HG03520 (cell line): Measurements from ENCODE around the gene FAM133A.

Source experiments
- ATAC-seq: cut with Tn5 transposase; IDR thresholded peaks from one replicate; pipeline ENCODE4 v1.9.1; 2021; ENCODE audit warnings: mild to moderate bottlenecking, moderate library complexity; ENCODE audit not compliant: unreplicated experiment

The FAM133A gene

DNA sequence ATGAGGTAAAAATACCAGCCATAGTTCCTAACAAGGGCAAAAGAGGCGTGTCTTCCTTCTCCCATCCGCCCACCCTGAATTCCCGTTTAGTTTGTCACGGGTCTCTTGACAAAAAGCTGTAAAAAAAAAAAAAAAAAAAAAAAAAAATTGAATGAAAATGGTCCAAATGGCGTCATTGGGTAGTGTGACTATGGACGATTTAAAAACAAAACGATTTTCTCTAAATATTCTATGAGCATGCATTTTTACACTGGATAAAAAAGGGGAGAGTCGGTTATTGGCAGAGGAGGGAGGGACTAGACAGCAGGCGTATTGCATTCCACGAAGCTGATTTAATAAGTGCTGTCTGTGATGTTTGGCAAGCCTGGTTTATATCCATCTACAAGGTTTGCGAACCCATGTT, at the start of gene FAM133A:
Gene FAM133A, plus strand, starts transcription at position 338 of the 403 bp plus-strand sequence. CDS start 35,214 bp downstream, outside the sequence.
- ATAC-seq = no peak

DNA sequence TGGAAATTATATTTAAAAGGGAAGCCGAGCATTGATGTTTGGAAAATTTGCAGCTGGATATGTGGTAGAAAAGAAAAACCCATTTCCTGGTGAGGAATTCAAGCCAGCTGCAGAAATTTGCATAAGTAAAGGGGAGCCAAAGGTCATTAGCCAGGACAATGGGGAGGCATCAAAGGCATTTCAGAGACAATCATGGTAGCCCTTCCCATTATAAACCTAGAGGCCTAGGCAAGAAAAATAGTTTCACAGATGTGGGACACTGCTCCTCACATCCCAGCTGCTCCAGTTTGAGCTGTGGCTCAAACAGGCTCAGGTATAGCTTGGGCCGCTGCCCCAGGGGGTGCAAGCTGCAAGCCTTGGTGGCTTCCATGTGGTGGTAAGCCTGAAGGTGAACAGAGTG, 36.4 kb upstream of the FAM133A start:
- no peak for ATAC-seq

DNA sequence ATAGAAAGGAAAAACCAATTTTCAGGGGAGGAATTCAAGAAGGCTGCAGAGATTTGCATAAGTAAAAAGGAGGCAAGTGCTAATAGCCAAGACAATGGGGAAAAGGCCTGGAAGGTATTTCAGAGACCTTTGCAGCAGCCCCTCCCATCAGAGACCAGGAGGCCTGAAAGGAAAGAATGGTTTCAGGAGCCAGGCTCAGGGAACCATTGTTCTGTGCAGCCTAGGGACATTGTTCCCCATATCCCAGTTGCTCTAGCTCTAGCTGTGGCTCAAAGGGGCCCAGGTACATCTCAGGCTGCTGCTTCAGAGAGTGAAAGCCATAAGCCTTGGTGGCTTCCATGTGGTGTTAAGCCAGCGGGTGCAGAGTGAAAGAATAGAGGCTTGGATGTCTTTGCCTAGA, 24.6 kb upstream of the FAM133A start:
- no peak for ATAC-seq

DNA sequence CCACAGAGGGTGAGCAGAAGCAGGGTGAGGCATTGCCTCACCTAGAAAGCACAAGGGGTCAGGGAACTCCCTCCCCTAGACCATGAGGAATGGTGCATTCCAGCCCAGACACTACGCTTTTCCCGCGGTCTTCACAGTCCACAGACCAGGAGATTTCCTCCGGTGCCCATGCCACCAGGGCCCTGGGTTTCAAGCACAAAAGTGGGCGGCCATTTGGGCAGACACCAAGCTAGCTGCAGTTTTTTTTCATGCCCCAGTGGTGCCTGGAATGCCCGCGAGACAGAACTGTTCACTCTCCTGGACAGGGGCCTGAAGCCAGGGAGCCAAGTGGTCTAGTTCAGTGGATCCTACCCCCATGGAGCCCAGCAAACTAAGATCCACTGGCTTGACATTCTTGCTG, 13.4 kb upstream of the FAM133A start:
- no peak for ATAC-seq

DNA sequence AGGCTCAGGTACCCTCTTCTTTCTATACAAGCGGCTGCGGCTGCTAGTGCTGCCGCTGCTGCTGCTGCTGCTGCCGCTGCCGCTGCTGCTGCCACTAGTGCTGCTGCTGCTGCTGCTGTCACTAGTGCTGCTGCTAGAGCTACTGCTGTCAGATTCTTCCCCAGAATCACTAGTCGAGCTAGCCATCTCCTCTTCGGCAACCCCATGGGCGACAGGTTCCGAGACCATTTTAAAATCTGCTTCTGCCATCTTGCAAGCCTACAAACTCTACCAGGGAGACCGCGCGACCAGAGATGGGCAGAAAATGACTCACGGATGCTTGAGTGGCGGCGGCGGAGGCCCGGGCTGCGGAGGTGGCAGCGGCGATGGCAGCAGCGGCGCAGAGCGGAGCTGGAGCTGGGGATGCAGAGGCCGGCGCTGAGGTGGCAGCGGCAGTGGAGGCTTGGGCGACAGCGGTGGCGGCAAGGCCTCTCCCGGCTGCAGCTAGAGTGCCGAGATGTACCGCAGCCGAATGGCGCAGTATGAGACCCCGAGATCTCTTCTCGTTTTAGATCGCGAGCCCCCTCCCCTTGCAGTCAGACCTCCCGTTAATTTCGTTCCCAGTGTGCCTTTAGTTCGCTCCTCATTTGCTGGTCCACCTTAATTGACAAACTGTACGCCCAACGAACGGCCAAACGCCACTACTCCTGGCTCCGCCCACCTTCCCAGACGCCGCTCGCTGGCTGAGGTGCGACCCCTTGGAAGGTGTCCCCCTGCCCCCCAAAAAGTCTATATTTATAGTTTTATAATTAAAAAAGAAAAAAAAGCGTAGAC, 744 bp upstream of the FAM133A start, which contains the start of gene NAP1L3:
Gene NAP1L3, minus strand, starts transcription at position 523 of the 813 bp plus-strand sequence. Its CDS starts 274 bp downstream, at position 249.
- no peak for ATAC-seq

DNA sequence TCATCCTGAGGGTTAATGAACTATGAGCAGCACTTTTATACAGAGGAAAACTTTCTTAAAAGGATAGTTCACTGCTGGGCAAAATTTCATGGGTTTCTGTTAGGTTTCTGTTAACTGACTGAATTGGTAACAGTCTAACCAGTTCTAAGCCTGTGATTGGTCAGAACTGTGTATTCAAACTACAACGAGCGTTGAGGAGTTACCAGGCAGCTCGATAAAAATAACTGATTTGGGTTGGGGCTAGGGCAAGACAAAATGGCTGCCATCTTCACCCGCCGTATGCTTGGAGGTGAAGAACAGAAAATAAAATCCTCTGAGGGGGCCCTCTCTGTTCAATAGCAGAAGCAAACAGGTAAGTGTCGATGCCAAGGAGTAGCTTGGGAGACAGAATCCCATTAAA, 22.0 kb downstream of the FAM133A start:
- ATAC-seq = no peak

DNA sequence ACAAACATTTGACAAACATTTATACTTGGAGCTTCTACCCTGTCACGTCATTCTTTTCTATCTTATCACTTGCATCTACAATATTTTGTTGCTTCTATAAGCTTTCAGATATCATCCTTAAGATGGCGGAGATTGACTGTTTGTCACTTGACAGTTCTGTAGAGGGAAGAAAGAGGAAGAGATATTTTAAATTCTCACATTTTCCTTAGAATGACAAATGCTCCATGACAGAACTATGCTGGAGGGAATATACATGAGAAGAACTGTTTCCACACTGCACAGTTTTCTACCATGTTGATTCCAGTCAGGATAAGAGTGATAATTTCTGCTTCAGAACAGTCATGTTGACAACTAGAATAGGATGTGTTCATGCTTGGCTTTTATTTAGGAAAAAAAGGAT, 29.7 kb downstream of the FAM133A start:
- no peak for ATAC-seq

DNA sequence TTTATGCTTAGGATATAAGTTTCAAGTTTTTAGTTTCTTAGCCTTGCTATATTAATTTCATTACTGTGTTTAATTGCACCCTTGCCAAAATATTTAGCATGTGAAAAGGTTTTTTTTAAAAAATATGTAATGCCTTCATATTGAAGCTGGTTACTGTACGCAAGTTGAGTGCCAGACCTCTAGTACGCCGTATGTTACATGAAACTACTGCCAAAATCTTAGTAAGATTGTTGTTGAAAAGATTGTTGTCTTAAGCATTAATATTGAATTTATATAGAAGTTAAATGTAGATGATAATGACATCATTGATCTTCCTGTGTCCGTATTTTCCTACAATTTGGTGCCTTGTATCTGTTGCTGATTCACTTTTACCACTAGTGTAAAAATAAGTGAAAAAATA, 37.1 kb downstream of the FAM133A start:
- ATAC-seq = no peak

DNA sequence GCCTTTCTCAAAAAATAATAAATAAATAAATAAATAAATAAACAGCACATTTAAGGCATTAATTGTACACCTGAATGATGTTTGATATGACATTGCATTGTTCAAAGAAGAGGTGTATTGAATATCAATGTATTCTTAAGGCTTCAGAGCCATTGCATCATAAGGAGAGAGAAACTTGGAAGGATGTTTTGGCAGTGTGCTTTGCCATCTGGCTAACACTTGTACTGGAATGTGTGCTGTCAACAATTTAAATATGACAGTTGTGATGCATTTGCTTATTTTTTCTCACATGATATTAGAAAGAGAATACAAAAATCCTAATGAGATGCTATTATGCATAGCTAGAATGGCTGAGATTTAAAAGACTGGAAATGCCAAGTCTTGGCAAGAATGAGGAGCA, 67.8 kb downstream of the FAM133A start:
- no peak for ATAC-seq

DNA sequence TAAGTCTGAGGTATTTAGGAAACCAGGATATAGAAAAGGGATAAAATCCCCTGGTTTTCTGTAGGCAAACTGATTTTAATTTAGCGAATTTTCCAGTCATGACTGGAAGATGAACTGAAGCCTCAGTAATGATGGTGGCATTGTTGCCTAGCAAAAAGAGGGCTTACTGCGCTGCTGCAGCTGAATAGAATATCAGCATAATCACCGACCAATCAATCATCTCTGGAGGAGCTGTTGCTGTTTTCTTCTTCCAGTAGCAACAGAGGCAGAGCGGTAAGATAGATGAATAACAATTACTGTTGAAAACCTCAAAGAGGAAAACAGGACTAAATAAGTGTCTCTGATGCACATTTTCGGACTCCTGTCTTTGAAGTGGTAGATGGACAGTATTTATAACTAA, 86.2 kb downstream of the FAM133A start:
- no peak for ATAC-seq
